Osteoblast (primary cell): ENCODE results near the gene KRT6C. TPM values are rescaled to one million over a fixed set of nuclear protein-coding genes. Genes with fewer than 3 reads are reported as not detected.

Experiments
- DNase-seq: peaks from one replicate; pipeline ENCODE4 v3.0.0; 2011; ENCODE audit warnings: low spot score, mixed read lengths; ENCODE audit not compliant: insufficient read length; ENCODE audit errors: missing footprints
- H2AFZ ChIP-seq: 2 replicates; pipeline ENCODE4 v1.6.0; 2011; ENCODE audit warnings: mild to moderate bottlenecking, low read length
- H3K27ac ChIP-seq: 2 replicates; pipeline ENCODE4 v1.5.1; 2011; ENCODE audit warnings: mild to moderate bottlenecking, low read depth, low read length, moderate library complexity
- H3K27me3 ChIP-seq: 2 replicates; pipeline ENCODE4 v1.6.0; 2012; ENCODE audit warnings: mild to moderate bottlenecking, control low read depth, inconsistent platforms, low read length, moderate library complexity; ENCODE audit not compliant: insufficient read depth
- H3K36me3 ChIP-seq: 2 replicates; pipeline ENCODE4 v1.5.1; 2011; ENCODE audit warnings: mild to moderate bottlenecking, low read length, control low read depth, moderate library complexity; ENCODE audit not compliant: insufficient read depth
- H3K4me1 ChIP-seq: 2 replicates; pipeline ENCODE4 v1.5.1; 2011; ENCODE audit warnings: mild to moderate bottlenecking, low read length, control low read depth, moderate library complexity; ENCODE audit not compliant: insufficient read depth
- H3K4me2 ChIP-seq: 2 replicates; pipeline ENCODE4 v1.6.0; 2011; ENCODE audit warnings: mild to moderate bottlenecking, low read length; ENCODE audit not compliant: insufficient read depth
- H3K4me3 ChIP-seq: fragments of 200-600 bp; sonication (generic); 3 replicates; pipeline ENCODE4 v1.5.1; 2012; ENCODE audit warnings: mild to moderate bottlenecking, low read length, inconsistent platforms; ENCODE audit not compliant: insufficient read depth
- H3K79me2 ChIP-seq: 2 replicates; pipeline ENCODE4 v1.6.0; 2012; ENCODE audit warnings: mild to moderate bottlenecking, low read length, control low read depth, inconsistent platforms; ENCODE audit not compliant: insufficient read depth
- H3K9me3 ChIP-seq: 2 replicates; pipeline ENCODE4 v1.5.1; 2011; ENCODE audit warnings: low read depth, low read length, control low read depth
- H4K20me1 ChIP-seq: 2 replicates; pipeline ENCODE4 v1.6.0; 2012; ENCODE audit warnings: mild to moderate bottlenecking, low read length, control low read depth; ENCODE audit not compliant: insufficient read depth
- total RNA-seq: library from RNA; depleted of rRNA; stranded (reverse); fragments of >200 nt; gene quantifications from 2 replicates; pipeline ENCODE4 v1.2.3, GENCODE V29; 2012
- TF ChIP-seq, protein P1 (sequence below): IDR thresholded peaks from 2 replicates; pipeline ENCODE4 v1.5.1; 2011; ENCODE audit warnings: mild to moderate bottlenecking, low read depth, low read length, moderate library complexity; ENCODE audit errors: extremely low read depth

Gene KRT6C
- total RNA-seq, 1 donor: not detected

DNA sequence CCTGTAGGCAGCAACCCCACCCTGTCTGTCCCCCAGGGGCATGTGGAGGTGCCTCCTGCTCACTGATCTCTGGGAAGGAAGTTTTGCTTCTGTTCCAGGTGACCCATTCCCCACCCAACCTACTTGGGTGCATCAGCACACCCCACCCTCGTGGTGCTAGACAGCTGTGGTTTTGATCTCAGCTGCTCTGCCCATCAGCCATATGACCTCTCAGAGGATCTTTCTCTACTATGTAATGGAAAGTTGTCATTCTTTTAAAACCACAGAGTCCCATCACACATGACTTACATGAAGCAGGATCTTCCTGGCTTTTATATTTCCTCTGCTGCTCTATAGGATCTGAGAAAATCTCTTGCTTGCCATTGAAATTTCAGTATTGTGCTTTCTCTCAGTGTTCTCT is 53.9 kb downstream of the KRT6C start:
- no peak for DNase-seq
- TF ChIP-seq, protein P1, sequence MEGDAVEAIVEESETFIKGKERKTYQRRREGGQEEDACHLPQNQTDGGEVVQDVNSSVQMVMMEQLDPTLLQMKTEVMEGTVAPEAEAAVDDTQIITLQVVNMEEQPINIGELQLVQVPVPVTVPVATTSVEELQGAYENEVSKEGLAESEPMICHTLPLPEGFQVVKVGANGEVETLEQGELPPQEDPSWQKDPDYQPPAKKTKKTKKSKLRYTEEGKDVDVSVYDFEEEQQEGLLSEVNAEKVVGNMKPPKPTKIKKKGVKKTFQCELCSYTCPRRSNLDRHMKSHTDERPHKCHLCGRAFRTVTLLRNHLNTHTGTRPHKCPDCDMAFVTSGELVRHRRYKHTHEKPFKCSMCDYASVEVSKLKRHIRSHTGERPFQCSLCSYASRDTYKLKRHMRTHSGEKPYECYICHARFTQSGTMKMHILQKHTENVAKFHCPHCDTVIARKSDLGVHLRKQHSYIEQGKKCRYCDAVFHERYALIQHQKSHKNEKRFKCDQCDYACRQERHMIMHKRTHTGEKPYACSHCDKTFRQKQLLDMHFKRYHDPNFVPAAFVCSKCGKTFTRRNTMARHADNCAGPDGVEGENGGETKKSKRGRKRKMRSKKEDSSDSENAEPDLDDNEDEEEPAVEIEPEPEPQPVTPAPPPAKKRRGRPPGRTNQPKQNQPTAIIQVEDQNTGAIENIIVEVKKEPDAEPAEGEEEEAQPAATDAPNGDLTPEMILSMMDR: no peak
- no peaks in the 10 kb centered on the region for H3K79me2 ChIP-seq
- H3K4me2 ChIP-seq: no peak overlapping the region
- no peaks in the 10 kb centered on the region for H3K9me3 ChIP-seq
- H3K4me1 ChIP-seq: peaks cover 7% of the 10 kb centered on the region
- H3K36me3 ChIP-seq: no peaks in the 10 kb centered on the region
- H3K27me3 ChIP-seq: peaks cover 9% of the 10 kb centered on the region
- H2AFZ ChIP-seq: no peak overlapping the region
- no peak overlapping the region for H3K4me3 ChIP-seq
- H3K27ac ChIP-seq: no peak overlapping the region
- H4K20me1 ChIP-seq: no peaks in the 10 kb centered on the region

GRCh38 chr12:52418576-52419110 is 55.0 kb downstream of the KRT6C start:
- no peak overlapping the region for H3K4me2 ChIP-seq
- no peak for DNase-seq
- peaks cover 9% of the 10 kb centered on the region for H3K27me3 ChIP-seq
- H3K36me3 ChIP-seq: no peaks in the 10 kb centered on the region
- TF ChIP-seq, protein P1: no peak
- H3K9me3 ChIP-seq: no peaks in the 10 kb centered on the region
- H2AFZ ChIP-seq: no peak overlapping the region
- H3K79me2 ChIP-seq: no peaks in the 10 kb centered on the region
- H3K27ac ChIP-seq: no peak overlapping the region
- no peaks in the 10 kb centered on the region for H4K20me1 ChIP-seq
- no peak overlapping the region for H3K4me3 ChIP-seq
- peaks cover 7% of the 10 kb centered on the region for H3K4me1 ChIP-seq

Other genes with a start within 250 kb of the KRT6C start
- gene KRT7, start 240.6 kb downstream of the KRT6C start, total RNA-seq: 20.9 and 27.9 TPM in 2 replicates
- under 0.01 and 0.36 TPM in 2 replicates for gene KRT86, start 199.2 kb downstream of the KRT6C start, total RNA-seq
- 0.29 TPM in 1 of 2 replicates, not detected in the other for gene KRT81, start 182.3 kb downstream of the KRT6C start, total RNA-seq
- not detected in 2 replicates for gene KRT83, start 152.4 kb downstream of the KRT6C start, total RNA-seq
- gene KRT85, start 106.3 kb downstream of the KRT6C start, total RNA-seq: not detected in 2 replicates
- not detected in 2 replicates for gene KRT84, start 88.2 kb downstream of the KRT6C start, total RNA-seq
- gene KRT82, start 67.5 kb downstream of the KRT6C start, total RNA-seq: not detected in 2 replicates
- gene KRT75, start 39.4 kb downstream of the KRT6C start, total RNA-seq: under 0.01 TPM in 1 of 2 replicates, not detected in the other
- gene KRT6B, start 21.7 kb downstream of the KRT6C start, total RNA-seq: not detected in 2 replicates
- under 0.01 and 0.72 TPM in 2 replicates for gene KRT6A, start 19.5 kb upstream of the KRT6C start, total RNA-seq
- gene KRT5, start 46.6 kb upstream of the KRT6C start, total RNA-seq: 0.36 TPM in 1 of 2 replicates, not detected in the other
- gene KRT71, start 79.3 kb upstream of the KRT6C start, total RNA-seq: not detected in 2 replicates
- not detected in 2 replicates for gene KRT74, start 100.0 kb upstream of the KRT6C start, total RNA-seq
- not detected in 2 replicates for gene KRT72, start 127.7 kb upstream of the KRT6C start, total RNA-seq
- gene KRT73, start 144.8 kb upstream of the KRT6C start, total RNA-seq: not detected in 2 replicates
- gene KRT2, start 178.4 kb upstream of the KRT6C start, total RNA-seq: not detected in 2 replicates
- gene KRT1, start 206.6 kb upstream of the KRT6C start, total RNA-seq: not detected in 2 replicates
- not detected in 2 replicates for gene KRT77, start 229.7 kb upstream of the KRT6C start, total RNA-seq